HG02885 (cell line): ENCODE measurements around the gene PXN.
A peak's percentile ranks its signal among the peaks of the same experiment; 100 is the strongest.

ENCODE experiments used
- ATAC-seq: cut with Tn5 transposase; IDR thresholded peaks from one replicate; pipeline ENCODE4 v1.9.1; 2021; ENCODE audit warnings: mild to moderate bottlenecking; ENCODE audit not compliant: unreplicated experiment, poor library complexity

Gene PXN

GRCh38 chr12:120265473-120266179 is at the start of gene PXN:
Gene PXN, minus strand, starts transcription at chr12:120265730. Its CDS starts 101 bp downstream, at chr12:120265629.
- ATAC-seq, result peak; percentile 81

- no peak for ATAC-seq
Observed at GRCh38 chr12:120314220-120314619, 48.7 kb upstream of the PXN start.

- peak; percentile 97 for ATAC-seq
Observed at GRCh38 chr12:120301962-120302815, 36.7 kb upstream of the PXN start, which contains the start of gene SIRT4. Gene SIRT4, plus strand, starts transcription at chr12:120302321. Its CDS starts 1,241 bp downstream, at chr12:120303562.

DNA sequence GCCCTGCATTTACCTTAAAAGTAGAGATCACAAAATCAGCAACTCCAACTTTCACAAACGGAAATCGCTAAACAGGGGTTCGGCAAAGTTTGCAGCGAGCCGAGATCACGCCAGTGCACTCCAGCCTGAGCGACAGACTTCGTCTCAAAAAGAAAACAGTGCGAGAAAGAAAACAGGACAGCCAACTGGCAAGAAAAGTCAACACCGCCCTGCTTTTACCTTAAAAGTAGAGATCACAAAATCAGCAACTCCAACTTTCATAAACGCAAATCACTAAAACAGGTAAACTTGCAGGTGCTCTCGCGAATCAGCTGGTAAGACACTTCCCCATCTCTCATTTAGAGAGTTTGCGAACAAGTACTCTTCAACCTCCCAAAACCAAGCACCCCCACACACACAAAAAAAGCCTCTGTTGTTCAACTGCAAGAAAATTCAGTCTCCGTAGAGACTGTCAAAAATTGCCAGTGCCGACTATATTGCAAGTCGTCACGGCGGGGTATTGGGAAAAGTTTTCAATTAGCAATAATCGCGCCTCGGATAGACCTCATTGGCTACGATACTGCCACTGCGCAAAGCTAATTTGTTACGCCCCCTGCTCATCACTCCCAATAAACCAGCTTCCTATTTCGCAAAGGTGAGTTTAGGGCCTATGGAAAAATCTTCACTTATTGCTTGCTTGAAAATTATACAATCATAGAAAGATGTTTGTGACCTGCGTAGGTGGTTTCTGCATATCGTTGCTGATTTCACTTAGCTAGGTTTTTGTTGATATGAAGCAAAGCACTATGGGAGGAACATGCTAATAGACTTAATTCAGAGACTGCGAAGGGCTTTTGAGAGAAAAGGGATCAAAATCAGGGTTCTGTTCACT is 27.4 kb upstream of the PXN start, which contains the start of gene RNU4-1:
TSS of gene RNU4-1 (minus strand) at position 577 of the 871 bp plus-strand sequence.
- ATAC-seq, result peak; percentile 52

- peak; percentile 2 for ATAC-seq
Observed at GRCh38 chr12:120292411-120292660, 26.8 kb upstream of the PXN start.

DNA sequence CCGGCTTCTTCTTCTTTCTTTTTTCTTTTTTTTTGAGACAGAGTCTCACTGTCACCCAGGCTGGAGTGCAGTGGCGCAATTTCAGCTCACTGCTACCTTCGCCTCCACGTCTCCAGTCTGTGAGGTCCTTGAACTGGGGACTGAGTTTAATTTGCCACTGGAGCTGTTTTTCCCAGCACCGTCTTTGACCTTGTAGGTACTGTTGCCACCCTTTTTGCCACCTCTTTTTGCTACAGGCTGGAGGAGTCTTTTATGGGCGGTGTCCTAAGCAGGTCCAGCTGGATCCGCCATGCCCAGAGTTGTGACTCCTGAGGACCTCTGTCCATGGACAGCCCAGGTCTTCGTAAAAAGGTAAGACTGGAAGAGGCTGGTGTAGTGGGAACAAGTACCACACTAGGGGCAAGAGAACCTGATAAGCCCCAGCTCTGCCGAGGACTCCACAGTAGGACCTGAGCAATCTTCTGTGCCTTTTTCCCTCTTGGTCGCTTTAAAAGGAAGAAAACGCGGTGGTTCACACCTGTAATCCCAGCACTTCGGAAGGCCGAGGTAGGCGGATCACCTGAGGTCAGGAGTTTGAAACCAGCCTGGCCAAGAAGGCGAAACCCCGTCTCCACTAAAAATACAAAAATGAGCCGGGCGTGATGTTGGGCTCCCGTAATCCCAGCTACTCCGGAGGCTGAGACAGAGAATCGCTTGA is 25.2 kb upstream of the PXN start:
- ATAC-seq, result no peak

DNA sequence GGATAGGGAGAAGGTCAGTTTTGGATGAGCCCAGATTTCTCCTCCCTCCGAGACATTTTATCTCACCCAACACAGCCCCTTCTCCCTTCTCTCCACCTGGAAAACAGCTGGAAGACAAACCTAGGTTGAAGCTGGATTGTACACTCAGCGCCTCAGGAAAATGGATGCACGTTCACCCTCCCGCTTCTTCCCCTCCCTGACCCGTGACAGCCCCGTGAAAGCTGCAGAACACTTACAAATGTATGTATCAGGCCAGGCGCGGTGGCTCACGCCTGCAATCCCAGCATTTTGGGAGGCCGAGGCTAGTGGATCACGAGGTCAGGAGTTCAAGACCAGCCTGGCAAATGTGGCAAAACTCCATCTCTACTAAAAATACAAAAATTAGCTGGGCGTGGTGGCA is 22.0 kb upstream of the PXN start:
- ATAC-seq, result no peak

DNA sequence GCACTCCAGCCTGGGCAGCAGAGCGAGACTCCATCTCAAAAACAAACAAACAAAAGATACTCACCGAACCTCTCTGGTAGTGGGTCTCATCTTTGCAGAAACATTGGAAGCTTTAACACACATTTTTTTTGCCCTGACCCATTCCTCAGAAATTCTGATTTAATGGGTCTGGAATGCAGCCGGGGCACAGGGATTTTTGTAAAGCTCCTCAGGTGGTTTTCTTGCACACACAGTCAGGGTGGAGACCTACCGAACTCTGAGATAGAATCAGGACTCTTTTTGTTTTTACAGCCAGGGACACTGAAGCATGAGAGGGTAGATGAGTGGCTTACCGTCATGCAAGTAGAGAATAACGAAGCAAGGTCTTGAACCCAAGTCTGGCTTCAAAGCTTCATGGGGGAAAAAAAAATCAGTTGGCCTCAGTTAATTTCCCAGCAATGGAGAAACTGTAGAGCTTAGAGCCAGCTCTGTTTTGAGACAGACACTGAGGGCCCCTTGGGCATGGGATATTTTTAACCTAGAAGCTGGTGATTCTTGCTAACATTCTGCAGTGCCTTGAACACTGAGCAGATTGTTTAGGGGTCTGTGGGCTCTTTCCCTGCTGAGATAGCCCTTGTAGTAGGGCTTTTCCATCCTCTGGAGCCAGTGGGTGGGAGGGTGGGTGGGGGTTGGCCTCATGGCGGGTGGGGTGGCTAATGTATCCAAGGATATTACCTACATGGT is 21.4 kb upstream of the PXN start:
- ATAC-seq, result no peak

- ATAC-seq, result no peak
Observed at GRCh38 chr12:120284381-120284780, 18.9 kb upstream of the PXN start.

- ATAC-seq, result no peak
Observed at GRCh38 chr12:120283318-120283717, 17.8 kb upstream of the PXN start.

DNA sequence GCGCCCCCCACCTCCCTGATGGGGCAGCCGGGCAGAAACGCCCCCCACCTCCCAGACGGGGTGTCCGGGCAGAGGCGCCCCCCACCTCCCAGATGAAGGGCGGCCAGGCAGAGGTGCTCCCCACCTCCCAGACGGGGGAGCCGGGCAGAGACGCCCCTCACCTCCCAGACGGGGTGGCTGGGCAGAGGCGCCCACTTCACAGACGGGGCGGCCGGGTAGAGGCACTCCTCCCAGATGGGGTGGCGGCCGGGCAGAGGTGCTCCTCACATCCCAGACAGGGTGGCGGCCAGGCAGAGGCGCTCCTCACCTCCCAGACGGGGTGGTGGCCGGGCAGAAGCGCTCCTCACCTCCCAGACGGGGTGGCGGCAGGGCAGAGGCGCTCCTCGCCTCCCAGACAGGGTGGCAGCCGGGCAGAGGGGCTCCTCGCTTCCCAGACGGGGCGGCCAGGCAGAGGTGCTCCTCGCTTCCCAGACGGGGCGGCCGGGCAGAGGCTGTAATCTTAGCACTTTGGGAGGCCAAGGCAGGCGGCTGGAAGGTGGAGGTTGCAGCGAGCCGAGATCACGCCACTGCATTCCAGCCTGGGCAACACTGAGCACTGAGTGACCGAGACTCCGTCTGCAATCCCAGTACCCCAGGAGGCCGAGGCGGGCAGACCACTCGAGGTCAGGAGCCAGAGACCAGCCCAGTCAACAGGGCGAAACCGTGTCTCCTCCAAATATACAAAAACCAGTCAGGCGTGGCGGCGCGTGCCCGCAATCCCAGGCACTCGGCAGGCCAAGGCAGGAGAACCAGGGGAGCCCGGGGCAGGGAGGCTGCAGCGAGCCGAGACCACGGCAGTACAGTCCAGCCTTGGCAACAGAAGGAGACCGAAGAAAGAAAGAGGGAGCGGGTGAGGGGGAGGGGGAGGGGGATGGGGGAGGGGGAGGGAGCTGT is 12.9 kb upstream of the PXN start:
- ATAC-seq, result no peak

DNA sequence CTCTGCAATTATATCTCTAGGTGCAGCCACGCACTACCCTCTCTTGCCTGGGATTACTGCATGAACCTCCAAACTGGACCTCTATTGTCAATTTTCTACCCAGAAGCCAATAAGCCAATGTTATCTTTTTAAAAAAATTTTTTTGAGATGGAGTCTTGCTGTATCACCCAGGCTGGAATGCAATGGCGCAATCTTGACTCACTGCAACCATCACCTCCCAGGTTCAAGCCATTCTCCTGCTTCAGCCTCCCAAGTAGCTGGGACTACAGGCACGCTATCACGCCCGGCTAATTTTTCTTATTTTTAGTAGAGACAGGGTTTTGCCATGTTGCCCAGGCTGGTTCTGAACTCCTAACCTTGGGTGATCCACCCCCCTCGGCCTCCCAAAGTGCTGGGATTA is 11.2 kb upstream of the PXN start:
- no peak for ATAC-seq

DNA sequence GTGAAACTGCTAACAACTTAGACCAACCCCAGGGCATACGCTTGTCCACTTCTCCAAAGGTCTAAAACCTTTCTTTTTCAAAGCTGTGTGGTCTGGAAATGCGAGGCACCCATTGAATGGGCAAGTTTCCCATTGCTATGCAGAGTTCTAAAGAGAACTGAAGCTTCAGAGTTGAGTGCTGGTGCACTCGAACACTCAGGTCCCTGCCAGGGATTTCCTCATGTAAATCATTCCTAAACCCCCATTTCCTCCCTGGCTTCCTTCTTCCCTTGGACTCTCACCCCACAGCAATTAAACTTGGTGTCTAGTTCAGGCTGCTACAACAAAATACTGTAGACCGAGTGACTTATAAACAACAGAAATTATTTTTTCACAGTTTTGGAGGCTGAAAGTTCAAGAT is 2.2 kb upstream of the PXN start:
- no peak for ATAC-seq

DNA sequence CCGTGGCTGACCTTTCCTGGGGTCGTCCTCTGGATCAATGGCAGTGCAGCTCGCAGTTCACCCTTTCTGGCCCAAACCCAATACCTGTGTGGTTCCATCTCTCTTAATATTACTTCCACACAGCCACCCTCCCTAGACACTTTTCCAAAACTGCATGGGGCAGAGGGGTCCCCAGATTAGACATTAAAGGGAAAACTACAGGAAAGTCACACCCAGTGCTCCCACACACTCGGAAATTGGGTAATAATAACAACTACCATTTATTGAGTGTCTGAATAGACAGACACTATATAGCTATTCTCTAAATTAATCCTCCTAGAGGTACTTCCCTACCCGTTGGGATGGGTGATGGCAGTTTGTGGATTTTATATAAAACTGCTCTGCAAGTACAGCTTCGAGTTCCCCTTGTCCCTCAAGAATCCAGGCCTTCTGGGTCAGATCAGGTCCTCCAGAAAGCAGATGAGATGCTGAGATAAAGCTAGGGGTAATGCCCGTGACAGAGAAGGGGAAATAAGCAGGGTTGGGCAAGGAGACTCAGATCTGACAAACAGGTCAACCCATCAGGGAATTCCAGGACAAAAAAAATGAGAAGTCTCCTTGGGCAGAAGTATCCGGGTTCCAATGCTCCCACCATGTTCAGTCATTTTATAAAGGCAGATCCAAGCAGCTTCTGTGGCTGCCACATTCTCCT is 795 bp upstream of the PXN start:
- no peak for ATAC-seq

- peak; percentile 29 for ATAC-seq
Observed at GRCh38 chr12:120264904-120265472, 542 bp downstream of the PXN start.

DNA sequence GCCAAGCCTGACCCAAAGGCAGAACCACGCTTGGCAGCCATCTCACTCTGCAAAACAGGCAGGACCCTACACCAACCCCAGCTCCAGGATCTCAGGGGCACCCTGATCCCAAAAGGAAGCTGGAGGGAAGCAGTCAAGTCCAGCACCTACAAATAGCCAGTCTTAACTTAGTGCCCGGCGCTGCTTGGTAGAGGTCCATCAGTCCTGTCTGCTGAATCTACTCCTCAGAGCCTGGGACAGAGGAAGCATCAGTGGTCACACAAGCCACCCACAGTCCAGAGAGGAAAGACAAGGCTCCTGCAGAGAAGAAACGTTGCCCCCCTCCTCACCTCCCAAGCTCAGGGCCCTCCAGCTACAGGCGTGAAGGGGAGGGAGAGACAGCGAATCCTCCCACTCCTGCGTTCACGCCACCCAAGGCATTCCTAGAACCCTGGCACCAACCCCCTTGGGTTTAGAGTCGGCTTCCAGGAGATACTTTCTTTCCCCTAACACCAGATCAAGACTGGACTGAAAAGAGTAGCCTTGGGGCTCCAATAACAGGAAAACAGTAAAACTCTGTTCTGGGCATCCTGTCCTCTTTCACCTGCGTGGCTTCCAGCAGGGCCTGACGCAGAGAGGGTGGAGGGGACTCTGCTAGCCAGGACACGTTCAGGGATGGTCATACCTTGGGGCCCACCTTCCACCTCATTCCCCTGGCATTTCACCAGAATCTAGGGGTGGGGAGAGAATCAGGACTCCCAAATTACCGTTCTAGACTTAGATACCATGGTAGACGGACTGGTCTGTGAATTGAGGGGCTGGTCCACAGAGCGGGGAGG is 1.2 kb downstream of the PXN start:
- no peak for ATAC-seq

GRCh38 chr12:120263748-120264085 is 1.8 kb downstream of the PXN start:
- ATAC-seq, result no peak
